ENCODE results near the gene KIF5A.

DNA sequence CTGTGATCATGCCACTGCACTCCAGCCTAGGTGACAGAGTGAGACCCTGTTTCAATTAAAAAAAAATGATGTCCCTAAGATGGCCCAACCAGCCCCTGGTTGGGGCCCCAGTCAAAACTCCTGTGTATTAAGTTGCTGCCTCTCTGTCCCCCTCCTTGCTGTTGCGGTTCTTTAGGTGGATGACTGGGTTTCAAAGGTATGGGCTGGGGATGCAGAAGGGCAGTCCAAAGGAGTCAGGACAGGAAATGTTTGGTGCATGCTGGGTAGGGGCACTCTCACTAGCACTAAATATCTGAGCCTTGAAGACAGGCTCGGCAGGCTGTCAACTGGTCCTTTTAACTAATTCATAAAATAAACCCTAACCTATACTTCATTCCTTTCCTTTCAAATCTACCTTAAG is 29.2 kb downstream of the KIF5A start:
- TF ChIP-seq, protein P1, sequence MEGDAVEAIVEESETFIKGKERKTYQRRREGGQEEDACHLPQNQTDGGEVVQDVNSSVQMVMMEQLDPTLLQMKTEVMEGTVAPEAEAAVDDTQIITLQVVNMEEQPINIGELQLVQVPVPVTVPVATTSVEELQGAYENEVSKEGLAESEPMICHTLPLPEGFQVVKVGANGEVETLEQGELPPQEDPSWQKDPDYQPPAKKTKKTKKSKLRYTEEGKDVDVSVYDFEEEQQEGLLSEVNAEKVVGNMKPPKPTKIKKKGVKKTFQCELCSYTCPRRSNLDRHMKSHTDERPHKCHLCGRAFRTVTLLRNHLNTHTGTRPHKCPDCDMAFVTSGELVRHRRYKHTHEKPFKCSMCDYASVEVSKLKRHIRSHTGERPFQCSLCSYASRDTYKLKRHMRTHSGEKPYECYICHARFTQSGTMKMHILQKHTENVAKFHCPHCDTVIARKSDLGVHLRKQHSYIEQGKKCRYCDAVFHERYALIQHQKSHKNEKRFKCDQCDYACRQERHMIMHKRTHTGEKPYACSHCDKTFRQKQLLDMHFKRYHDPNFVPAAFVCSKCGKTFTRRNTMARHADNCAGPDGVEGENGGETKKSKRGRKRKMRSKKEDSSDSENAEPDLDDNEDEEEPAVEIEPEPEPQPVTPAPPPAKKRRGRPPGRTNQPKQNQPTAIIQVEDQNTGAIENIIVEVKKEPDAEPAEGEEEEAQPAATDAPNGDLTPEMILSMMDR (IDR thresholded peaks at IDR 0.05), result no peak
- no peak for TF ChIP-seq POLR2A (IDR thresholded peaks at IDR 0.05)

Data from lower leg skin (tissue), 3 donors.